HCT116 (cell line): ENCODE data around the gene ARMS2.

Experiments used
- EZH2 ChIP-seq: fragments of 200-600 bp; sonication (generic); IDR thresholded peaks from 2 replicates; pipeline ENCODE4 v1.6.1; 2017; ENCODE audit warnings: antibody characterized with exemption, mixed run types
- EZH2phosphoT487 ChIP-seq: fragments of 200-600 bp; IDR thresholded peaks from 2 replicates; pipeline ENCODE4 v1.6.1; 2018; ENCODE audit warnings: antibody characterized with exemption, borderline replicate concordance
- POLR2A ChIP-seq: IDR thresholded peaks from 2 replicates; pipeline ENCODE4 v1.7.0; 2011; ENCODE audit warnings: borderline replicate concordance; ENCODE audit not compliant: insufficient read depth, insufficient read length; ENCODE audit errors: extremely low read depth
- POLR2AphosphoS5 ChIP-seq: IDR thresholded peaks from 2 replicates; pipeline ENCODE4 v1.6.1; 2011; ENCODE audit warnings: mild to moderate bottlenecking, low read depth, low read length, moderate library complexity
- RAD21 ChIP-seq: IDR thresholded peaks from 2 replicates; pipeline ENCODE4 v1.6.1; 2012; ENCODE audit warnings: low read depth, mild to moderate bottlenecking
- TCF7L2 ChIP-seq: IDR thresholded peaks from 2 replicates; pipeline ENCODE4 v1.7.0; 2011; ENCODE audit warnings: borderline replicate concordance, inconsistent platforms; ENCODE audit not compliant: insufficient read depth, insufficient read length; ENCODE audit errors: extremely low read depth
- TF ChIP-seq, protein P1 (sequence below), 3 experiments: fragments of 200-600 bp in 1 of 3; sonication (generic) in 1 of 3; IDR thresholded peaks in 2 of 3; conservative IDR thresholded peaks in 1 of 3; 2 replicates each; pipeline ENCODE4 v1.5.1; 2012 to 2017; ENCODE audit warnings: low read depth in 2 of 3, low read length in 2 of 3, antibody characterized with exemption in 1 of 3, borderline replicate concordance in 1 of 3, control low read depth in 1 of 3, mild to moderate bottlenecking in 1 of 3, mixed read lengths in 1 of 3, mixed run types in 1 of 3, moderate library complexity in 1 of 3; ENCODE audit not compliant: insufficient read depth in 1 of 3
- TF ChIP-seq, protein P2 (sequence below): IDR thresholded peaks from 2 replicates; pipeline ENCODE4 v1.6.1; 2011; ENCODE audit warnings: mild to moderate bottlenecking, low read length, moderate library complexity; ENCODE audit not compliant: insufficient replicate concordance; ENCODE audit errors: extremely low read depth

GRCh38 chr10:122426829-122427228, 27.6 kb upstream of the ARMS2 start:
- TF ChIP-seq, protein P1, sequence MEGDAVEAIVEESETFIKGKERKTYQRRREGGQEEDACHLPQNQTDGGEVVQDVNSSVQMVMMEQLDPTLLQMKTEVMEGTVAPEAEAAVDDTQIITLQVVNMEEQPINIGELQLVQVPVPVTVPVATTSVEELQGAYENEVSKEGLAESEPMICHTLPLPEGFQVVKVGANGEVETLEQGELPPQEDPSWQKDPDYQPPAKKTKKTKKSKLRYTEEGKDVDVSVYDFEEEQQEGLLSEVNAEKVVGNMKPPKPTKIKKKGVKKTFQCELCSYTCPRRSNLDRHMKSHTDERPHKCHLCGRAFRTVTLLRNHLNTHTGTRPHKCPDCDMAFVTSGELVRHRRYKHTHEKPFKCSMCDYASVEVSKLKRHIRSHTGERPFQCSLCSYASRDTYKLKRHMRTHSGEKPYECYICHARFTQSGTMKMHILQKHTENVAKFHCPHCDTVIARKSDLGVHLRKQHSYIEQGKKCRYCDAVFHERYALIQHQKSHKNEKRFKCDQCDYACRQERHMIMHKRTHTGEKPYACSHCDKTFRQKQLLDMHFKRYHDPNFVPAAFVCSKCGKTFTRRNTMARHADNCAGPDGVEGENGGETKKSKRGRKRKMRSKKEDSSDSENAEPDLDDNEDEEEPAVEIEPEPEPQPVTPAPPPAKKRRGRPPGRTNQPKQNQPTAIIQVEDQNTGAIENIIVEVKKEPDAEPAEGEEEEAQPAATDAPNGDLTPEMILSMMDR (IDR thresholded peaks at IDR 0.05 in 2 of 3, conservative IDR thresholded peaks at IDR 0.05 in 1 of 3; ENCODE audit: borderline replicate concordance in 1 of 3, insufficient read depth in 1 of 3, low read depth in 2 of 3, low read length in 2 of 3): no peak
- TF ChIP-seq POLR2A (no peak), EZH2phosphoT487 (no peak), RAD21 (no peak), POLR2AphosphoS5 (no peak), EZH2 (no peak), TCF7L2 (no peak)
- TF ChIP-seq, protein P2, sequence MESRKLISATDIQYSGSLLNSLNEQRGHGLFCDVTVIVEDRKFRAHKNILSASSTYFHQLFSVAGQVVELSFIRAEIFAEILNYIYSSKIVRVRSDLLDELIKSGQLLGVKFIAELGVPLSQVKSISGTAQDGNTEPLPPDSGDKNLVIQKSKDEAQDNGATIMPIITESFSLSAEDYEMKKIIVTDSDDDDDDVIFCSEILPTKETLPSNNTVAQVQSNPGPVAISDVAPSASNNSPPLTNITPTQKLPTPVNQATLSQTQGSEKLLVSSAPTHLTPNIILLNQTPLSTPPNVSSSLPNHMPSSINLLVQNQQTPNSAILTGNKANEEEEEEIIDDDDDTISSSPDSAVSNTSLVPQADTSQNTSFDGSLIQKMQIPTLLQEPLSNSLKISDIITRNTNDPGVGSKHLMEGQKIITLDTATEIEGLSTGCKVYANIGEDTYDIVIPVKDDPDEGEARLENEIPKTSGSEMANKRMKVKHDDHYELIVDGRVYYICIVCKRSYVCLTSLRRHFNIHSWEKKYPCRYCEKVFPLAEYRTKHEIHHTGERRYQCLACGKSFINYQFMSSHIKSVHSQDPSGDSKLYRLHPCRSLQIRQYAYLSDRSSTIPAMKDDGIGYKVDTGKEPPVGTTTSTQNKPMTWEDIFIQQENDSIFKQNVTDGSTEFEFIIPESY: no peak
